Stimulated activated CD8-positive, alpha-beta memory T cell treated with anti-CD3 and anti-CD28 coated beads, Interleukin-4, amount 100 ng/mL, for 1 hour (primary cell): ENCODE data around the gene CNOT9.
"Not testable (repeated sequence)": the region's sequence is repeated elsewhere in the genome, so short reads cannot be mapped to it uniquely, and the experiment has no call there.

Experiments
- DNase-seq, 2 donors: peaks; one replicate each; pipeline ENCODE4 v3.0.0-alpha.2; 2020; ENCODE audit warnings: low read depth in 2 of 2, low spot score in 1 of 2

CNOT9 gene

GRCh38 chr2:218568190-218569037, at the start of gene CNOT9, which contains the start of gene USP37:
Gene CNOT9 (plus strand): TSS chr2:218568839. CDS start chr2:218568955, 116 bp downstream.
Gene USP37 (minus strand): TSS chr2:218568351. CDS start chr2:218558653, 9,698 bp downstream.
- DNase-seq, result peak; percentile 100

GRCh38 chr2:218518876-218519275, 49.8 kb upstream of the CNOT9 start:
- DNase-seq, result no peak

- DNase-seq, result no peak
These were observed 45.0 kb upstream of the CNOT9 start for GRCh38 chr2:218523651-218524050.

- not testable (repeated sequence) for DNase-seq
These were observed 40.2 kb upstream of the CNOT9 start for GRCh38 chr2:218528409-218528808.

DNA sequence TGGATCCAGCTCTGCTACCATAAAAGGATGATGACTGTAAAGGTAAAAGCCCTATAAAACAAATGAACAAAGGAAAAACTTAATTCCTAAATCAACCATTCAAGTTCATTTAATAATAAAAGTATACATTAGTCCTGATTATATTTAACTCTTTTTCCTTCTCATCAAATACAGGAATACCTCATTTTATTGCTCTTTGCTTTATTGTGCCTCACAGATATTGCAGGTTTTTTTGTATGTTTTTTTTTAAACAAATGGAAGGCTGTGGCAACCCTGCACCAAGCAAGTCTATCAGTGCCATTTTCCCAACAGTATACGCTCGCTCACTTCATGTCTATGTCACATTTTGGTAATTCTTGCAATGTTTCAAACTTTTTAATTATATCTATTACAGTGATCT, 38.6 kb upstream of the CNOT9 start:
- no peak for DNase-seq

DNA sequence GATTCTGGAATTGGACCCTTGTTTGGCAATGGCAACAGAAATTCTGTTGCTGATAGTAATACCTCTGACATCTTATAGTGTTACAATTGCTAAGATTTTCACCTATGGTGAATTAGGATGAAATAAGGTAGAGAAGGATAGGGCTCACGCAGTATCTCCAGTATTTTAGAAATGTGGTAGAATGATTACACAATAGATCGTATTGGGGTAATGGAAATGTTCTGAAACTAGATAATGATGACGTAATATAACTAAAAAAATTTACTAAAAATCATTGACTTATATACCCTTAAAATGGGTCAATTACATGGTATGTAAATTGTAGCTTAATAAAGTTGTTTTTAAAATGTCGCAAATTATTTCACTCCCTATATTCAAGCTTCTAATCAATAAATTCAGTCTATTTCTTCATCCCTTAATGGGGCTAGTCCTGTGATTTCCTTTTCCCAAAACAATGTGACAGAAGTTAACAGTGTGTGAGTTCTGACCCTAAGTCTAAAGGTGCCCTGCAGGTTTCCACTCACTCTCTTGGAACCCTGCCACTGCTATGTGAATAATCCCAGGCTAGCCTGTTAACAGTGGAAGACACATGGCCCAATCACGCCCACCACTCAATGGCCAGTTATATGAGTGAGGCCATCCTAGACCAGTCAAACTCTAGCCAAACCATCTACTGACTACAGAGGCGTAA, 31.7 kb upstream of the CNOT9 start:
- DNase-seq, result no peak

DNA sequence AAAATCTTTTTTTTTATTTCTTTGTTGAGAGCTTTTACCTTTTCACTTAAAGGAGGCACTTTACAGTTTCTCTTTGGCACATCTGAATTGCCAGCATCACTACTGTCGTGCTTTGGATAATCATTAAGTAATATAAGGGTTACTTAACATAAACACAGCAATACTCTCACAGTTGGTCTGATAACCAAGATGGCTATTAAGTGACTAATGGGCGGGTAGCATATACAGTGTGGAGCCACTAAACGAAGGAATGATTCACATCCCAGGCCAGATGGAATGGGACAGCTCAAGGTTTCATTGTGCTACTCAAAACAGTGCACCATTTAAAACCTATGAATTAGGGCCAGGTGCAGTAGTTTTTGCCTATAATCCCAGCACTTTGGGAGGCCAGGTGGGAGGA, 28.6 kb upstream of the CNOT9 start:
- no peak for DNase-seq

GRCh38 chr2:218546012-218546411, 22.6 kb upstream of the CNOT9 start:
- no peak for DNase-seq

- no peak for DNase-seq
These were observed 21.1 kb upstream of the CNOT9 start for GRCh38 chr2:218547511-218547910.

DNA sequence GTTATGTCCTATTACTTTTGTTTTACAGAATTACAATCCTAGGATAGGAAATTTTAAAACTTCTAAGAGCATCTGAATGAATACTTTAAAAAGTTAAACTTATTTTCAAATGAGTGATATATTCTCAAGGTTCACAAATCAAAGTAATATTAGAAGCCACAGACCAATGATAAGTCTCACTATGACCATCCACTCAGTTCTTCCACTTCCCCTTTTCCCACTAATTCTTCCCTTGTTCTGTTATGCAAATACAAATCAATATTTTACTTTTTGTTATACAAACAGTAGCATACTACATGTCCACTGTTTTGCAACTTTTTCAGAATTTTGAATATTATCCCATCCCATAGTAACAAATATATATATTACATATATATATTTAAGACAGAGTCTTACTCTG, 20.7 kb upstream of the CNOT9 start:
- DNase-seq, result no peak

DNA sequence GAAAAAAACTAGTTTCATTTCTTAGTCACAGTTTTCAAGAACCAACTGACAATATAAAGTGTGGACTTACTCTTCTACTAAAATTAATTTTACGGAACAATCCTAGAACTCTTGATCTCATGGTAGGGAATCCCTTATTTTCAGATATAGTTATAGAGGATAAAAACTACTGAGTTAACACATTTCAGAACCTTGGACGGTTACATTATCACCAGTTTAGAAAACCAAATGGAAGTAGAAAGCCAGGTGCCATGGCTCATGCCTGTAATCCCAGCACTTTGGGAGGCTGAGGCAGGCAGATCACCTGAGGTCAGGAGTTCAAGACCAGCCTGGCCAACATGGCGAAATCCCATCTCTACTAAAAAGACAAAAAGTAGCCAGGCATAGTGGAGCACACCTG, 14.4 kb upstream of the CNOT9 start:
- DNase-seq, result not testable (repeated sequence)

GRCh38 chr2:218555527-218555926, 13.1 kb upstream of the CNOT9 start:
- DNase-seq, result no peak

DNA sequence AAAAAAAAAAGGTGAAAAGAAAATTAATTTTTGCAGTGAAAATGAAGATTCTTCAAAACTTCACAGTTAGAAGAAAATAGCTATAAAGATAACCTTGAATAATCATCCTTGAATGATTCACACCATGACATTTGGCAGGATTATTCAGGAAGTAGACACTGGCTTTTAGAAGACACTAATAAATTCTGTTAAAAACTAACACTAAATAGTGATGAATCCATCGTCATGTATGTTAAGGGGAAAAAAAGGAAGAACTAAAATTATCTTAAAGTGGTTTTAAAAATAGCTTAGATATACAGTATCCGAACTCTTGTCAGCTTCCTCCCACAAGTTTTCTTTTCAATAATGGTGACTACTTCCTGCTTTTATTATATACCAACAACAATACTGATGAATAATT, 10.7 kb upstream of the CNOT9 start:
- no peak for DNase-seq

DNA sequence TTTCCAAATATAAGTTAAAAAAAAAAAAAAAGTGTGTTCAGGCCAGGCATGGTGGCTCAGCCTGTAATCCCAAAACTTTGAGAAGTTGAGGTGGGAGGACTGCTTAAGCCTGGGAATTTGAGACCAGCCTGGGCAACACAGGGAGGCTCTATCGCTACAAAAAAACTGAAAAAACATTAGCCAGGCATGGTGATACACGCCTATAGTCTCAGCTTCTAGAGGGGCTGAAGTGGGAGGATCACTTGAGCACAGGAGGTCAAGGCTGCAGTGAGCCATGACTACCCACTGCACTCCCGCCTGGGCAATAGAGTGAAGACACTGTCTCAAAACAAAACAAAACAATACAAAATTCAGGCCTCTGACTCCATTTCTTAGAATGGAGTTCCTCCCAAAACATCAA, 9.7 kb upstream of the CNOT9 start:
- DNase-seq, result no peak

DNA sequence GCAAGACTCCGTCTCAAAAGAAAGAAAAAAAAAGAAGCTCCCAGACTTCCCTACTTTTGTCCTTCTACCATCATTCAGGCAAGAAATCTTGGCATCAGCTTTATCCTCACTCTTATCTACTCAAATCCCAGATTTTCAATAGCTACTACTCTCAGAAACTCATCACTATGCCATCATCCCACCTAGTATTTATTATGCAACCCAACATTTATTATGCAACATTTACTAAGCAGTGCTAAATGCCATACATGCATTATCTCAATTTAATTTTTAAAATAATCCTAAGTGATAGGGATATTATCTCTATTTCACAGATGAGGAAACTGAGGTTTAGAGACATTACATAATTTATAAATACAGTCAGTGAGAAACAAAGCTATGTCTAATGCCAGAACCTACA, 4.6 kb upstream of the CNOT9 start:
- DNase-seq, result no peak

- DNase-seq, result no peak
These were observed 2.3 kb upstream of the CNOT9 start for GRCh38 chr2:218566296-218566695.

DNA sequence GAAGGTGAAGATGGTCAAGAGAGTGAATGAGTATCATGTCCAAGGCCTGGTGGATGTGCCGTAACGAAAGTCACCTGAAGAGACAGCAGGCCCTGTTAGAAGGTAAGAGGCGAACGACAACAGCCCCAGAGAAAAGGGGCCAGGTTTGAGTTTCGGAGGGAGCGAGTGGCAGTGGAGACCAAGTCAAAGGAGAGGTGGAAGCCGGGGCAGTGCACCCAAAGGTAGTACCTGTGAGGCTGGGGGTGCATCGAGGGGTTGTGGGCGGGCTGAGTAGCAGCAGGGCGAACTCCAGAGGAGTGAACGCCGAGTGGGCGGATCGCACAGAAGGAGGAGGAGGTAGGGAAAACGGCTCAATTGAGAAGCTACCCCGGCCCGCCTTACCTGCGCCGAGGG, 846 bp upstream of the CNOT9 start:
- peak in 1 of 2 donors; percentile 27 for DNase-seq

DNA sequence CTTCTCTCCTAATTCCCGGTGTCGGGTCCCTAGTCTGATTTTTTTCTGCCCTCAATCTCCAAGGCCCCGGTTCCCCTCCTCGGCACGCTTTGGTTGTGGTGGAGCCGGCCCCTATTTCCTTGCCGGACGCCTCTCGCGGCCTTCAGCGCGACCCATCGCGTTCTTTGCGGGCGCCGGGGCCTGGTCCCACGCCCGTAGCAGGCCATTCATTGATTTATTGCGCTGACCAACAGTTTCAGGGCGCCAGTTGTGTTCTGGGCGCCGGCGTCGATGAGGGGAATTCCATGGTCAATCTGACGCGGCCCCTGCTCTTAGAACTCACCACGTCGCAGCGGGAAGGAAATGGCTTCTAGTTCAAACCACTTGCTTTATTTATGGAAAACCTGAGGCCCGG, 396 bp downstream of the CNOT9 start:
- peak; percentile 23 to 50 for DNase-seq

DNA sequence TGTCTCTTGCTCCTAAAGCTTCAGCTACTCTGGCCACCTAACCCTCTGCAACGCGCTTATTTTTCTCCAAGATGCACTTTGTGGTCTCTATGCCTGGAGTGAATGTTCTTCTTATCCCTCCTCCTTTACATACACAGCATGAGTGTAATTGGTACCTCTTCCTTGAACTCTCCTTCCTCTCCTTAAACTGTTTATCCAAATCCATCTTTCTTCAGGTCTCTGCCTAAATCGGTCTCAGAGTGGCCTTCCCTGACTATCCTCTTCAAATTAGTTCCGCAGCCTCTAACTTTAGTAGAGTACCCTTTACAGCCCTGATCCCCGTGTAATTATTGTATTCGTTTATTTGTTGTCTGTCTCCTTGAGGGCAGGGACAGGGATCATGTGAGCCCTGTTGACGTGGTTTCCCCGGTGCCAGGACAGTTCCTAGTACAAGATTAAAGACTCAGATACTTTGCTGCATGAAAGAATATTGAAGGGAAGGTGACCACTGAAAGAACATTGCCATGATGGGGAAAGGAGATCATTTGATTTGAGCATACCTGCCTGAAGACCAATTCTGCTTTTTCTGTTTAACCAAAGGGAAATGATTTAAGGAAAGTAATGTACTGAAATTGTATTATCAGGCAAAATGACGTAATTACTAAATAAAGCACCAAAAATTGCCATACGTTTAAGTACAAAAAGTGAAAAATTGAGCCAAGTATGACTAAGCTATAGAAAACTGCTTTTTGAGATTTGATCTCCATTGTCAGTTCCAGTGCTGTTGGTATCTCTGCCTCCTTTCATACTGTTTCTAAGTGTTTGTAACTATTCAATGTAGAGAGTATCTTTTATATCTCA, 1.2 kb downstream of the CNOT9 start:
- DNase-seq, result no peak

DNA sequence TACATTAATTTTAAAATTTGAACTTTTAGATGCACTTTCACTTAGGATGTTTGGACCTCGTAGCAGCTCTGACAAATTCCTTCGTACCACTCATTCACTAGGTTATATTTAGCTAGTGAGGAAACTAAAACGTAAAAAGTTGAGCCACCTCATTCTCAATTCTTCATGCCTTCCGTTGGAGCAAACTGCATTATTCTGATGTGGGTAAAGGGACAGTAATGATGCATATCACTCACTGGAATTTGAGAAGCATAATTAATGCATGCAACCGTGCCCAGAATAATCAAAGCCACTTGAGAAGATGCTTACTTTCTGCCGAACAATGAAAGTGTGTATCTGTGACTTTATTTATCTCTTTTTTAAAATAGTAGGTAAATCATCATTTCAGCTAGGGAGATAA, 2.2 kb downstream of the CNOT9 start:
- DNase-seq, result no peak

- no peak for DNase-seq
These were observed 8.2 kb downstream of the CNOT9 start for GRCh38 chr2:218576854-218577253.
